Adrenal gland (tissue), 12 donors: Measurements from ENCODE around the gene MACROD2. TPM values are rescaled to one million over a fixed set of nuclear protein-coding genes. Genes with fewer than 3 reads are reported as not detected.

ENCODE experiments used
- DNase-seq, 7 donors: peaks; one replicate each; pipeline ENCODE4 v3.0.0-alpha.2; 2019 to 2020
- H3K27ac ChIP-seq, 5 donors: fragments of 200-600 bp; sonication (generic) in 4 of 5; 1 replicate in 3 of 5; 2 replicates in 2 of 5; pipeline versions ENCODE4 v1.5.1 to v1.8.0; 2016 to 2020; ENCODE audit warnings: mild to moderate bottlenecking in 1 of 5
- H3K27me3 ChIP-seq: fragments of 200-600 bp; 2 replicates; pipeline ENCODE4 v1.8.0; 2021
- H3K36me3 ChIP-seq, 2 donors: fragments of 200-600 bp; replicated peaks in 1 of 2; 1 replicate in 1 of 2; 2 replicates in 1 of 2; pipeline versions ENCODE4 v1.5.1 to v1.8.0; 2018 to 2022
- H3K4me1 ChIP-seq, 2 donors: fragments of 200-600 bp; replicated peaks in 1 of 2; 1 replicate in 1 of 2; 2 replicates in 1 of 2; pipeline versions ENCODE4 v1.5.1 to v1.8.0; 2018 to 2021
- H3K4me3 ChIP-seq, 4 donors: fragments of 200-600 bp; sonication (generic) in 3 of 4; one replicate each; pipeline ENCODE4 v1.5.1; 2016 to 2018
- H3K9me3 ChIP-seq, 3 donors: fragments of 200-600 bp; sonication (generic) in 1 of 3; replicated peaks in 1 of 3; 1 replicate in 2 of 3; 2 replicates in 1 of 3; pipeline versions ENCODE4 v1.5.1 to v1.8.0; 2016 to 2021
- POLR2A ChIP-seq, 2 donors: fragments of 450-650 bp; IDR thresholded peaks; one replicate each; pipeline ENCODE4 v1.6.1; 2017; ENCODE audit warnings: antibody characterized with exemption in 2 of 2, mild to moderate bottlenecking in 2 of 2, moderate library complexity in 1 of 2
- WGBS, 4 donors: extraction: QIAGEN DNeasy Blood & Tissue Kit in 2 of 4; methylation state at CpG; one replicate each; pipeline versions ENCODE4 v1.1.5 to v1.1.7; 2013 to 2017; 5-methylcytosine and 5-hydroxymethylcytosine counted together
- intact Hi-C, 2 donors: fragments of 100-400 bp; cut with DNase I; formaldehyde crosslinking; loops; one replicate each; pipeline versions ENCODE4 v1.14.1 to v1.15.0; 2022 to 2023
- polyA plus RNA-seq, 3 donors: library from polyadenylated mRNA; stranded (reverse); fragments of 200-250 nt in 2 of 3; fragments of 350-450 nt in 1 of 3; fragmentation: Illumina TruSeq in 1 of 3; extraction: RNeasy Lipid Tissue Mini Kit (QIAGEN cat#74804) in 1 of 3; gene quantifications; one replicate each; pipeline ENCODE4 v1.2.3, GENCODE V29; 2013 to 2014
- total RNA-seq, 9 donors: library from RNA; depleted of rRNA in 4 of 9; stranded (reverse); fragments of >200 nt in 4 of 9; fragments of 120-200 nt in 1 of 9; fragmentation: NEBNext Ultra II Directional in 1 of 9; extraction: Animal tissue kit (Norgen Biotek cat#: 25700) in 1 of 9; gene quantifications; one replicate each; pipeline versions ENCODE4 v1.1.0 to v1.2.4, GENCODE V29; 2013 to 2023
- TF ChIP-seq, protein P1 (sequence below), 6 experiments: fragments of 450-650 bp in 4 of 6; fragments of 200-600 bp in 2 of 6; sonication (generic) in 1 of 6; IDR thresholded peaks; 1 replicate in 5 of 6; 2 replicates in 1 of 6; pipeline versions ENCODE4 v1.5.1 to v1.8.0; 2016 to 2021; ENCODE audit warnings: antibody characterized with exemption in 6 of 6, mild to moderate bottlenecking in 2 of 6, moderate library complexity in 1 of 6
- donor health status: healthy with polysubstance abuse.
- donor health status: Bipolar disorder and iron deficiency.
- donor health status: DM: yes; HTN: yes; CAD: no.
- donor health status: DM: no; HTN: no; CAD: no.
- donor health status: DM: no; HTN: no; CAD: no.
- donor health status: DM: yes; HTN: yes; CAD: no.

The MACROD2 gene
- total and polyA plus RNA-seq, 12 donors = 1.1 to 21.2 (median 6.4) TPM

- no peaks in the 10 kb centered on the region for H3K27me3 ChIP-seq
- H3K27ac ChIP-seq = no peak overlapping the region
- intact Hi-C loops = no loop called here
- WGBS, 4 donors = 70 to 86% (median 82%) methylated on average over 3 of the region's 3 CpGs
- H3K4me3 ChIP-seq = no peak overlapping the region
- no peaks in the 10 kb centered on the region for H3K36me3 ChIP-seq
- H3K9me3 ChIP-seq = no peaks in the 10 kb centered on the region
- no peak for DNase-seq
- no peaks in the 10 kb centered on the region for H3K4me1 ChIP-seq
- TF ChIP-seq, protein P1, sequence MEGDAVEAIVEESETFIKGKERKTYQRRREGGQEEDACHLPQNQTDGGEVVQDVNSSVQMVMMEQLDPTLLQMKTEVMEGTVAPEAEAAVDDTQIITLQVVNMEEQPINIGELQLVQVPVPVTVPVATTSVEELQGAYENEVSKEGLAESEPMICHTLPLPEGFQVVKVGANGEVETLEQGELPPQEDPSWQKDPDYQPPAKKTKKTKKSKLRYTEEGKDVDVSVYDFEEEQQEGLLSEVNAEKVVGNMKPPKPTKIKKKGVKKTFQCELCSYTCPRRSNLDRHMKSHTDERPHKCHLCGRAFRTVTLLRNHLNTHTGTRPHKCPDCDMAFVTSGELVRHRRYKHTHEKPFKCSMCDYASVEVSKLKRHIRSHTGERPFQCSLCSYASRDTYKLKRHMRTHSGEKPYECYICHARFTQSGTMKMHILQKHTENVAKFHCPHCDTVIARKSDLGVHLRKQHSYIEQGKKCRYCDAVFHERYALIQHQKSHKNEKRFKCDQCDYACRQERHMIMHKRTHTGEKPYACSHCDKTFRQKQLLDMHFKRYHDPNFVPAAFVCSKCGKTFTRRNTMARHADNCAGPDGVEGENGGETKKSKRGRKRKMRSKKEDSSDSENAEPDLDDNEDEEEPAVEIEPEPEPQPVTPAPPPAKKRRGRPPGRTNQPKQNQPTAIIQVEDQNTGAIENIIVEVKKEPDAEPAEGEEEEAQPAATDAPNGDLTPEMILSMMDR (IDR thresholded peaks at IDR 0.05) = no peak
- no peak for TF ChIP-seq POLR2A (IDR thresholded peaks at IDR 0.05)
Measured at GRCh38 chr20:14481863-14482262, 486.5 kb downstream of the MACROD2 start.

DNA sequence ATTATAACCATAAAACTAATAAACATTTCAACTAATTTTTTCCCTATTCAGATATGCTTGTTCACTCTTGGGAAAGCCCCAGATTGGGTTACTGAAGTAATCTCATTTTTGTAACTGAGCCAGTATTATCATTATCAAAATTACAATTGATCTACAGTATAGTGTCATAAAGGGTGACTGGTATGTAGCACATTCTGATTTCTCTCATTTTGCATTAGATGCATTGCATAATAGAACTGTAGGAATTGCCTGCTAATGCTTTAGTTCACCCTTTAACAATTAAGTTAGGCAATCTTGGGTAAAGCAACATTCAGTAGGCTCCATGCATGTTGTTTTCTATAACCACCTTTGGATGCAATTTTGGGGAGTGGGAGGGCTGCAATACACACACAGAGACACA is 492.9 kb downstream of the MACROD2 start:
- DNase-seq = no peak
- Histone ChIP-seq H3K9me3 (no peaks in the 10 kb centered on the region), H3K4me3 (no peak overlapping the region), H3K27ac (no peak overlapping the region), H3K36me3 (no peaks in the 10 kb centered on the region), H3K27me3 (no peaks in the 10 kb centered on the region), H3K4me1 (no peaks in the 10 kb centered on the region)
- intact Hi-C loops = no loop called here
- no peak for TF ChIP-seq POLR2A (IDR thresholded peaks at IDR 0.05)
- TF ChIP-seq, protein P1 (IDR thresholded peaks at IDR 0.05) = no peak

GRCh38 chr20:14488756-14489479 is 493.6 kb downstream of the MACROD2 start:
- H3K4me3 ChIP-seq = no peak overlapping the region
- H3K27ac ChIP-seq = no peak overlapping the region
- no peaks in the 10 kb centered on the region for H3K4me1 ChIP-seq
- DNase-seq = no peak
- WGBS, 4 donors = 74 to 91% (median 79%) methylated on average over 5 of the region's 5 CpGs
- H3K27me3 ChIP-seq = no peaks in the 10 kb centered on the region
- TF ChIP-seq POLR2A (IDR thresholded peaks at IDR 0.05) = no peak
- TF ChIP-seq, protein P1 (IDR thresholded peaks at IDR 0.05) = no peak
- no peaks in the 10 kb centered on the region for H3K36me3 ChIP-seq
- intact Hi-C loops = no loop called here
- H3K9me3 ChIP-seq = no peaks in the 10 kb centered on the region

- 45 to 50% (median 49%) methylated on average over 2 of the region's 2 CpGs for WGBS, 4 donors
- Histone ChIP-seq H3K4me3 (no peak overlapping the region), H3K27me3 (no peaks in the 10 kb centered on the region), H3K4me1 (no peaks in the 10 kb centered on the region), H3K36me3 (no peaks in the 10 kb centered on the region), H3K9me3 (no peaks in the 10 kb centered on the region), H3K27ac (no peak overlapping the region)
- intact Hi-C loops = no loop called here
- DNase-seq = no peak
- TF ChIP-seq POLR2A (IDR thresholded peaks at IDR 0.05) = no peak
- TF ChIP-seq, protein P1 (IDR thresholded peaks at IDR 0.05) = no peak
Measured at GRCh38 chr20:14489544-14489943, 494.2 kb downstream of the MACROD2 start.
